Activated gamma-delta T cell treated with anti-CD3 and anti-CD28 coated beads, Interleukin-2, amount 50 U/mL, for 16 hours (primary cell): ENCODE data around the gene COL16A1.

Source experiments
- DNase-seq: peaks from one replicate; pipeline ENCODE4 v3.0.0-alpha.2; 2020; ENCODE audit warnings: low read depth

The COL16A1 gene

GRCh38 chr1:31706384-31707058, 2.7 kb upstream of the COL16A1 start:
- DNase-seq = no peak

- DNase-seq = peak; percentile 35
Measured at GRCh38 chr1:31705080-31705866, 1.5 kb upstream of the COL16A1 start.

- DNase-seq = no peak
Measured at GRCh38 chr1:31704271-31705079, 658 bp upstream of the COL16A1 start.

GRCh38 chr1:31702836-31703404, 897 bp downstream of the COL16A1 start:
- DNase-seq = no peak

- no peak for DNase-seq
Measured at GRCh38 chr1:31701091-31701736, 2.6 kb downstream of the COL16A1 start.

- no peak for DNase-seq
Measured at GRCh38 chr1:31700468-31701090, 3.2 kb downstream of the COL16A1 start.

GRCh38 chr1:31699341-31699891, 4.4 kb downstream of the COL16A1 start:
- DNase-seq = no peak

GRCh38 chr1:31697369-31697984, 6.3 kb downstream of the COL16A1 start:
- no peak for DNase-seq

GRCh38 chr1:31696242-31696641, 7.6 kb downstream of the COL16A1 start:
- no peak for DNase-seq

- DNase-seq = no peak
Measured at GRCh38 chr1:31695327-31695726, 8.5 kb downstream of the COL16A1 start.

- DNase-seq = no peak
Measured at GRCh38 chr1:31694964-31695313, 8.9 kb downstream of the COL16A1 start.

- DNase-seq = no peak
Measured at GRCh38 chr1:31694069-31694963, 9.5 kb downstream of the COL16A1 start.

- DNase-seq = no peak
Measured at GRCh38 chr1:31693231-31693630, 10.6 kb downstream of the COL16A1 start.

- DNase-seq = no peak
Measured at GRCh38 chr1:31691951-31692350, 11.9 kb downstream of the COL16A1 start.

GRCh38 chr1:31691446-31691845, 12.4 kb downstream of the COL16A1 start:
- DNase-seq = no peak

- DNase-seq = no peak
Measured at GRCh38 chr1:31690921-31691320, 12.9 kb downstream of the COL16A1 start.

GRCh38 chr1:31689854-31690253, 14.0 kb downstream of the COL16A1 start:
- DNase-seq = no peak

GRCh38 chr1:31689379-31689778, 14.4 kb downstream of the COL16A1 start:
- no peak for DNase-seq

- DNase-seq = no peak
Measured at GRCh38 chr1:31688233-31688918, 15.4 kb downstream of the COL16A1 start.
